AG09319 (cell line): ENCODE measurements around the gene RPL32.
"Not testable (repeated sequence)": the region's sequence is repeated elsewhere in the genome, so short reads cannot be mapped to it uniquely, and the experiment has no call there.

ENCODE experiments used
- DNase-seq: peaks from one replicate; pipeline ENCODE4 v3.0.0-alpha.2; 2010; ENCODE audit warnings: low read depth; ENCODE audit errors: extremely low read depth
- CTCF ChIP-seq: IDR thresholded peaks from 2 replicates; pipeline ENCODE4 v1.5.1; 2011; ENCODE audit warnings: low read depth, mild to moderate bottlenecking, inconsistent platforms, low read length, moderate library complexity

Gene RPL32

DNA sequence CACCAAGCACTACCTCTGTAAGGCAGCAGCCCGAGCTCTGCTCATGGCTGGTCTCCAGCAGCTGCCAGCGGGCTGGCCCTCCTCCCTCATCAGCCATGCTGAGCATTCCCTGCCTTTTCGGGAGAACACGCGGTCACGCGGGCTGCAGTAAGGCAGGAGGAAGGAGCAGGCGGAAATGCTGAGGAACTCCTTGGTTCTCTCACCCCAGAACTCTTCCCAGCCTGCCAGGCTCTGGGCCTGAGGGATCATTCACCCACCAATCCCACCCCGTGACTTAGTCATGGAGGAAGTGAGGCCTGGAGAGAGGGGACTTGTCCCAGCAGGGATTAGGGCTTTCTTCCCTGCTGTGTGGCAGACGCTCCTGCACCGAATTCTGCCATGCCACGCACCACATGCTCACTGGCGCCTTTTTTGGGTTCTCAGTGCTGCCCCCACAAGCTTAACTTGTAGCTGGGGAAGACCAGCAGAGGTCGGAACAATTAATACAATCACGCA, 42.9 kb upstream of the RPL32 start:
- no peak for TF ChIP-seq CTCF
- no peak for DNase-seq

DNA sequence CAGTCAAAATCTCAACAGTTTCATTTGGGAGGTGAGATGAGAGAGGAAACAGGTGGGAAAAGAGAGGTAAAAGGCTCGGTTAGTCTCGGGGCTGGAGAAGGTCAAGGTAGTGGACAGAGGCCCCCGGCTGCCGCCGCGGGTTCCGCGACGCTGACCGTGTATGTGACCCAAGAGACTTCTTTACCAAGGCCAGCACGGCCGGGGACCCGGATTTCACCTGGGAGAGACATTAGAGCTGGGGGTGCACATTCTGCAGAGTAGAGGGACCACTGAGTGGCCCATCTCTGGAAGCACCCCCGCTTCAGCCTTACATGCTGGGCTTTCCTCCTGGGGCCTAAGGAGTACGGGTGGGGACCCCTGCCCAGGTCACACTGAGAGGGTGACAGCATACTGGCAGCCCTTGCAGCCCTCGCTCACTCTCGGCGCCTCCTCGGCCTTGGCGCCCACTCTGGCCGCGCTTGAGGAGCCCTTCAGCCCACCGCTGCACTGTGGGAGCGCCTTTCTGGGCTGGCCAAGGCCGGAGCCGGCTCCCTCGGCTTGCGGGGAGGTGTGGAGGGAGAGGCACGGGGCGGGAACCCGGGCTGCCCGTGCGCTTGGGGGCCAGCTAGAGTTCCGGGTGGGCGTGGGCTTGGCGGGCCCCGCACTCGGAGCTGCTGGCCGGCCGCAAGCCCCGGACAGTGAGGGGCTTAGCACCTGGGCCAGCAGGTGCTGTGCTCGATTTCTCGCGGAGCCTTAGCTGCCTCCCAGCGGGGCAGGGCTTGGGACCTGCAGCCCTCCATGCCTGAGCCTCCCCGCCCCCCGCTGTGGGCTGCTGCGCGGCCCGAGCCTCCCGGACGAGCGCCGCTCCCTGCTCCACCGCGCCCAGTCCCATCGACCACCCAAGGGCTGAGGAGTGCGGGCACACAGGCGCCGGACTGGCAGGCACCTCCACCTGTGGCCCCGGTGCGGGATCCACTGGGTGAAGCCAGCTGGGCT, 41.3 kb upstream of the RPL32 start:
- DNase-seq = no peak
- TF ChIP-seq CTCF = no peak

GRCh38 chr3:12881858-12882257, 40.5 kb upstream of the RPL32 start:
- not testable (repeated sequence) for DNase-seq

- no peak for DNase-seq
These were observed 37.9 kb upstream of the RPL32 start for GRCh38 chr3:12879191-12879815.

GRCh38 chr3:12878758-12879157, 37.4 kb upstream of the RPL32 start:
- not testable (repeated sequence) for DNase-seq

More at GRCh38 chr3:12879191-12879815, 37.9 kb upstream of the RPL32 start:
- no peak for TF ChIP-seq CTCF

- DNase-seq = no peak
- TF ChIP-seq CTCF = no peak
These were observed 36.8 kb upstream of the RPL32 start for GRCh38 chr3:12878141-12878574.

- no peak for DNase-seq
- TF ChIP-seq CTCF = no peak
These were observed 35.7 kb upstream of the RPL32 start for GRCh38 chr3:12877040-12877439.
